GM18502 (cell line): ENCODE measurements around the gene AKT1S1.

Source experiments
- ATAC-seq: cut with Tn5 transposase; IDR thresholded peaks from one replicate; pipeline ENCODE4 v1.9.1; 2021; ENCODE audit warnings: mild to moderate bottlenecking; ENCODE audit not compliant: unreplicated experiment, poor library complexity

AKT1S1 gene

DNA sequence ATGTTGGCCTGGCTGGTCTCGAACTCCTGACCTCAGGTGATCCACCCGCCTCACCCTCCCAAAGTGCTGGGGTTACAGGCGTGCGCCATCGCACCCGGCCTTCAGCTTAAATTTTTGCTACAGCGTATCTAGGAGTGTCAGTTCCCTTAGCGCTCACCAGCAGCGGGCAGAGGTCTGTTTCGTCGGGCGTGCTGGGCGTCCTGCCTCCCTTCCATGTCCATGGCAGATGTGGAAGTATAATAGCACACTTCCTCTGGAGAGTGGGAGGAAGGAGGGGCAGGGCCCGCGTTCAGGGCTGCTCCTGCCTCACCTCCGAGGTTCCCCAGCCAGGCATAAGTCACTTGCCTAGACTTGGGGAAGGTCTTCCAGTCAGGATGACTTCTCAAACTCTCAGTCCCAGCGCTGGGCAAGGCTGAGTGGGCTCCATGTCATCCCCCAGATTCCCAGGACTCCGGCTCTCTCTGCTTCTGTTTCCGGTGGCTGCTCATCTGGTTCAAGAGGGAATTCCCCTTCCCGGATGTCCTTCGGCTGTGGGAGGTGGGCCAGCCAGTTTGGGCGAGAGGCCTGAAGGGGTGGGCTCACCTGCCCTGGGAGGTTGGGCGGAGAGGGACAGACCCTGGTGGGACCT lies 10.0 kb upstream of the AKT1S1 start:
- ATAC-seq, result no peak

DNA sequence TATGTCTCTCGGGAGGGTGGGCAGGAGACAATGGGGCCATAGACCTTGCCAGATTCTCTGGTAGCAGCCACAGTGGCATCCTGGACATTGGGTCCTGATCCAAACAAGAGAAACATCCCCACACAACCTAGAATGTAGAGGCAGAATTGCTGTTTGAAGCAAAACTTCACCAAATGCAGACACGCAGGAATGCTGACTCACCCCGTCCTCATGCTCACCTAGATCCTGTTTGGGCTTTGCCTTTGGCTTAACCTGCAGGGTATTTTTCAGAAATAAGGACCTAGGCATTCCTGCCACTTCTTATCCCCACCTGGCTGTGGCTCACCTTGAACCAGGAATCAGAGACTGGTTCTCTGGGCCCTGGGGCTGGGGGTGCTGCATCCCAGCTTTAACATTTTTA lies 7.6 kb upstream of the AKT1S1 start:
- no peak for ATAC-seq

DNA sequence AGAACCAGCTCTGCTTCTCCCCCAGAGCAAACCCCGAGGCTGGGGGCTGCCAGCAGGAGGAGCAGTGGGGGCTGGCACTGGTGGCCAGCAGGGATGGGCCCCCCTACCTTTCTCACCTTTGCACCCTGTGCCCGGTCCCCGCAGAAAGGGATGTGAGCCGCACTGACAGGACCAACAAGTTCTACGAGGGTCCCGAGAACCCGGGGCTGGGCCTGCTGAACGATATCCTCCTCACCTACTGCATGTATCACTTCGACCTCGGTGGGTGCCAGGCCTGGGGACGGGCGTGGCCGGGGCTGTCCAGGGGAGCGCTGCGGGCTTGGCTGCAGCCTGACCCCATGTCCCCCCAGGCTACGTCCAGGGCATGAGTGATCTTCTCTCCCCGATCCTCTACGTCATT lies 7.0 kb upstream of the AKT1S1 start:
- no peak for ATAC-seq

DNA sequence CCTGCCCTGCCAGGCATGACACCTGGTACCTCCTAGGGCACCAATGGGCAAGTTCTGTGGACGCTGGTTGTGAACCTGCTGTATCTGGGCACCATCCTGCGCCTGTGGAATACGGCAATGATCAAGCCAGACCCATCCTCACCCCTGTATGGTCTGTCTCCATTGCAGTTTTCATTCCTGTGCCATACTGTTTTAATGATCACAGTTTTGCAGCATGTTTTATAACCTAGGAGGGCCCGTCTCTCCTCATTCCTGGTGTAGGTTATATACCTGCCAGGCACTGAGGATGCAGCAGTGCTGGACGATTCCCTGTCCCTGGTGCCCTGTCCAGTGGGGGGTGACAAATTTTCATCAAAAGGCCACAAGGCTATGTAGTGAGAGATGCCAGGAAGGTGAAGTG lies 5.9 kb upstream of the AKT1S1 start:
- no peak for ATAC-seq

DNA sequence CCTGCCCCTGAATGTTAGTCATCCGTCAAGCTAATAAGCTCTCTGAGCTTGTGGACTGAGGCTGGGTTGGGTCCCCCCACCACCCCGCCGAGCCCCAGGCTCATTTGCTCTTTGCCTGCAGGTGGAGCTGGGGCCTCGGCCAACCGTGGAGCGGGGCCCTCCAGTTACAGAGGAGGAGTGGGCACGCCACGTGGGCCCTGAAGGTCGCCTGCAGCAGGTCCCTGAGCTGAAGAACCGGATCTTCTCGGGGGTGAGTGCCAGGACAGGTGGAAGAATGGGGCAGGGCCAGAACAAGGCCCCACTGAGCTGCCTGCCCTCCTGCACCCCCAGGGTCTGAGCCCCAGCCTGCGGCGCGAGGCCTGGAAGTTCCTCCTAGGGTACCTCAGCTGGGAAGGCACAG lies 5.5 kb upstream of the AKT1S1 start:
- no peak for ATAC-seq

DNA sequence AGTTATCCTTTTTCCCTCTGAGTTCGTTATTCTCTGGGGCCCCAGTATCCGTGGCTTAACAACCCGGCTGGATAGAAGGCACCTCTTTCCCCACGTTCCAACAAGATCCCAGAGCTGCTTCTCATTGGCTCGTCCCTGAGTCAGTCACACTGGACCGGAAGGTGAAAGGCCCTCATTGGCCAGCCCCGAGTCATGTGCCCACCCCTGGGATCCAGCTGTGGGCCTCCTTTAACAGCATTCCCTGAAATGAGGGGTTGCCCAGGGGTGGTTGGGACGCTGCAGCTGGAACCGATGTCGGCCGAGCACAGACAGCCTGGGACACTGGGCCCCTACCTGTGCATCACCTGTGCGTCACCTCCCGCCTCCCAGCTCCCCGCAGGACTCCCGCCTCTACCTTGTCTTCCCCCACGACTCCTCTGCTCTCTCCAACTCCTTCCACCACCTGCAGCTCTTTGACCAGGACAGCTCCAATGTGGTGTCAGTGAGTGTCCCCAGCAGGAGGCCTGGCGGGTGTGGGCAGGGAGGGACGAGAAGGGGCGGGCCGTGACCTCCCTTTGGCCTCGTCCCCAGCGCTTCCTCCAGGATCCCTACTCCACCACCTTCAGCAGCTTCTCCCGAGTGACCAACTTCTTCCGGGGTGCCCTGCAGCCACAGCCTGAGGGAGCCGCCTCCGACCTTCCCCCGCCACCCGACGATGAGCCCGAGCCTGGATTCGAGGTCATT lies 4.7 kb upstream of the AKT1S1 start:
- ATAC-seq, result no peak

DNA sequence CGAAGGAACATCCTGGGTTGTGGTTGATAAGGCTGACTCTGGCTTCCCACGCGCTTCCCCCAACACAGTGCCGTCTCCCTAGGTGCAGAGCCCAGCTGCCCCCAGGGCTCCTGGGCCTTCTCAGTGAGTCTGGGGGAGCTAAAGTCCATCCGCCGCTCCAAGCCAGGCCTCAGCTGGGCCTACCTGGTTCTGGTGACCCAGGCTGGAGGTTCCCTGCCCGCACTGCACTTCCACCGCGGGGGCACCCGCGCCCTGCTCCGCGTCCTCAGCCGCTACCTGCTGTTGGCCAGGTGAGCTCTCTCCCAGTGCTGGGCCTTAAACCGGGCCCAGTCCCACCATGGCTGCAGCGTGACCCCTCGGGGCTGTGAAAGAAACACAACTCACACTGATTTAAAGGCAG lies 4.0 kb upstream of the AKT1S1 start:
- no peak for ATAC-seq

DNA sequence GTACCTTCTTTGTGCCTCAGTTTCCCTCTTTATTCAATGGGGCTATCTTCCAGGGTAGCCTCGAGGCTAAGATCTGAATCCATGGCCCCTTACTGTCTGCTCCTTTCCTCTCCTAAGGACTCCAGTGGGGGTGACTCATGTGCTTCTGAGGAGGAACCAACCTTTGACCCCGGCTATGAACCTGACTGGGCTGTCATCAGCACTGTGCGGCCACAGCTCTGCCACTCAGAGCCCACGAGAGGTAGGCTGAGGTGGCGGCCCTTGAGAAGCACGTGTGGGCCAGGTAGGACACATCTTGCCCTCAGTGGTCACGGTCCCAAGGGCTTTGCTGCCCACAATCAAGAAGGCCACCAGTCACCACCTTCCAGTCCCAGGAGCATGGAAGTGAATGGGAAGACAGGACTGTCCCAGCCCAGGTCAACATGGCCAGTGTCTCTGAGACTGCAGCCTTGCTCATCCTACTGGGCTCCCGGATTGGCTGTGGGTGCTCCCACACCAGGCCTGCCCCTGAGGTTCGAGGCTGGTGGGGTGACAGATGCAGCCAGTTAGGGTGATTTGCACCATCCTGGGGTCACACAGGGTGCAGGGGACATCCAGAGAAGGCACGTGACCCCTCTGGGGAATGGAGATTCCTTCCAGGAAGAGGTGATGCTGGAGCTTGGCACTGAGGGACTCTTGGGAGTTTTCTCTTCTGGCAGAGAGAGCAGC lies 3.2 kb upstream of the AKT1S1 start:
- ATAC-seq, result no peak

DNA sequence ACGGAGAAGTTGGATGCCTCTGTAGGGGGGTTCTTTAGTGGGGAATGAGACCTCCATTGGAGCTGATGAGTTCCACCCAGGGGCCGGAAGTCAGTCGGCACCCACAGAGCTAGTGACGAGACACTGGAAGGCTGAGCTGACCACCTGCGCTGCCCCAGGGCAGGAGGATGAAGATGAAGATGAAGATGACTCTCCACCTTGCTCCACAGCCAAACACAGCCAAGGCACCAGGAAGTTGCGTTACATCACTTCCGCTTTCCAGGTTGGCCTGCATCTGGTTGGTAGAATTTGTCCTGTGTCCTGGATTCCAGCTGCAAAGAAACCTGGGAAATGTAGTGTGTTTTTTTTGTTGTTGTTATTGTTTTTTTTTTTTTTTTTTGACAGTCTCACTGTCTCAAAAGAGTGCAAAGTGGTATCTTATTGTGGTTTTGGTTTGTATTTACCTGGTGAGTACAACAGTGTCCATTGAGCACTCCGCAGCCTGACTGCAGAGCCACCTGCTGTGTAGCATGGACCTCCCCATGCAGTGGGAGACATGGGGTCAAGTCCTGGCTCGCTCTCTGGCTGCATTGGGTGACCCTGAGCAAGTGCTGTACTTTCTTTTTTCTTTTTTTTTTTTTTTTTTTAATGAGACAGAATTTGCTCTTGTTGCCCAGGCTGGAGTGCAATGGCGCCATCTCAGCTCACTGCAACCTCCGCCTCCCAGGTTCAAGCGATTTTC lies 2.2 kb upstream of the AKT1S1 start:
- no peak for ATAC-seq

DNA sequence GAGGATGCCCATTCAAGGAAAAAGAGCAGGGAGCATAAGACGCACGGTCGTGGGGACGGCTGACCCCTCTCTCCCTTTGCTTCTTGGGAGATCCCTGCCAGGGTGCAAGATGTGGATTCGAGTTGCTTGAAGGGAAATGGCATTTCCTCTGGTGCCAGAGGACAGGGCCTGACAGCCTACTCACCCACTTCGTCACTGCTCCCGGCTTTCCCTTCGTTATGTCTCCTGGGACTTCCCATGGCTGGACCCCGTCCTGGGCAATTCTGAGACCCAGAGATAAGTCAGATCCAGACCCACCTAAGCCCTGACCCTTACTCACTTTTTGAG lies 1.6 kb upstream of the AKT1S1 start:
- no peak for ATAC-seq

DNA sequence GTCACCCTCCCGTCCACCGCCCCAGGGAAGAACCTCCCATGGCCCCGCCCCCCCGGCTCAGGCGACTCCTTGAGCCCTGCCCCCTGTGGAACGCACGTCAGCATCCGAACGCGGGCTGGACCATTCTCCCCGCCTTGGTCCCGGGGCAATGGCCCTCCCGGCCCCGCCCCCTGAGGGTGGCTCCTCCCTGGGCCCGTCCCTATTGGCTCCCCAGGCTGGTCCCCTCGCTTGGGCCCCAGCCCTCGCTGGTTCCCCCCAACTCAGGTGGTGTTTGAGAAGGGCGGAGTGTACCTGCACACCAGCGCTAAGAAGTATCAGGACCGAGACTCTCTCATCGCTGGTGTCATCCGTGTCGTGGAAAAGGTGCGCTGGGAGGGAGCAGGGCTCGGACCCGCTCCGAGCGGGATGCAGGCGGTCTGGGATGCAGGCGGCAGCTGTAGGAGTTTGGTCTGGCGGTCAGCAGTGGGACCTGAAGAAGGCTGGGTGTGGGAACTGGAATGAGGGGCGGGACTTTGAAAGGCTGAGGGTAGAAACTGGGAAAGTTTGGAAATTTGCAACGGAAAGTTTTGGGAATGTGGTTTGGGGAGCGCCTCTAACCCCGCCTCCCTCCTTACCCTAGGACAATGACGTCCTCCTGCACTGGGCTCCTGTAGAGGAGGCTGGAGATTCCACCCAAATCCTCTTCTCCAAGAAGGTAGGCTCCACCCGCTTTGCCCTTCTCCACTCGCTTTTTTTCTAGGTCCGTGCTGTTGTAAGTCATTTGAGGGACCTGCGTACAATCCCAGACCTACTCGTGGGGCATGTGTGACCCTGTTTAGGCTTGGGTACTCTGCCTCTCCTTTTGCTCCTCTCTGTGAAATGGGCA lies 956 bp upstream of the AKT1S1 start:
- peak; percentile 48 for ATAC-seq

DNA sequence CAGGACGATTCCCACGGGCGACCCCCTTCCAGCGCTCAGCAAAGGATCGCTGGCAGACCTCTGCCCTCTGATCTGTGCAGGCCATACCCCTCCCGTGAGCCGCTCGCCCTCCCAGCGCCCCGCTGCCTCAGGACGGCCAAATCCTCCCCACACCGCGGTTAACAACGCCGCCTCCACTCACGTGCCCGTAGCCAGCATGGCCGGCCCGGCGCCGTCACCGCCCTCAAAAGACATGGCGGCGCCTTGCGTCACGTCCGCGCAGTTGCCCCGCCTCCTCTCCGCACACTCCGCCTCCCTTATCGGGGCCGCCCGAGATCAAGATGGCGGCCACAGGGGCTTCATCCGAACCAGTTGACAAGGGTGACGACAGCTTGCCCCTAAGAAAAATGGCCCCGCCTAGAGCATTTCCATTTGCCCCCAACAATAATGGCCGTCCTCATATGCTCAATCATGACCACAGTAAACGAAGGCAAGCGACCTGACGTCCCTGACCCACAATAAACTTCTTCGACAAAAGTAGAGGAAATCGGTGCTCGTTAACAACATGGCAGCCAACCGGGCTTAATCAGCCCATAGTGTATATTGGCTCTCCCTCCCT lies 634 bp downstream of the AKT1S1 start:
- peak; percentile 55 for ATAC-seq

DNA sequence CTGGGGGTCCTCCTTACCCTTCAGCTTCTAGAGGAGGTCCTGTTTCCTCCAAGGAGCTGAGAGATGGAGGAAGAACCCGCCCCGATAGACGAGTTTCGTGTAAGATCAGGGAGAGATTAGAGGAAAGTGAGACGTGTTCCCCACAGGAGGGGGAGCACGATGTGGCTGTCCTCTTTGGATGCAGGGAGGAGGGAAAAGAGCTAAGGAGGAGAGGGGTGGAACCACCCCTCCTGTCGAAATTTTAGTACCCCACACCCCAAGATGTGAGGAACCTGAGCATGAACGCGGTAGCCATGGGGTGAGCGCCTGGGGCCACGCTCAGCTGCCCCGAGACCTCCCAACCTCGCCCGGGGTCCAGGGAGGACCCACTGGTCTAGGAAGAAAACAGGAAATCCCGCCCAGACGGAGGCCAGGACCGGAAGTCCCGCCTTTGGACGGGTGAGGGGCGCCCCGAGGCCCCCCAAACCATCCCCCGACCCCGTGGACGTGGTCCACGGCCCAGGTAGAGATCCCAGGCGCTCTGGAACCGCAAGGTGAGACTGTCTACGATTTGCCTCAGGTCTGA lies 1.2 kb downstream of the AKT1S1 start:
- no peak for ATAC-seq

DNA sequence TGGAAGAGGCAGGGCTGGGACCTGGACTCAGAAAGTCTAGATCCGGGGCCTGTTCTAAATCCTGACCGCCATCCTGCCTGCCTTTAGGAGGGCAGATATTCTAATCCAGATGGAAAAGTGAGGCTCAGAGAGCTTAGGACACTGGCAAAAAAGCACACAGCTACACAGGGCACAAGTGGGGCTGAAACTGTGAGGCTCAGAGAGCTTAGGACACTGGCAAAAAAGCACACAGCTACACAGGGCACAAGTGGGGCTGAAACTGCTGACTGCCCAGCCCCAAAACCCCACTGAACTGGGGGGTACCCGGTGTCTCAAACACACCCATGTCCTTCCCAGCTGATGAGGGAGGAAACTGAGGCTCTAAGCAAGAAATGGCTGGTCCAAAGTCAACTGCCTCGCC lies 2.0 kb downstream of the AKT1S1 start:
- no peak for ATAC-seq

DNA sequence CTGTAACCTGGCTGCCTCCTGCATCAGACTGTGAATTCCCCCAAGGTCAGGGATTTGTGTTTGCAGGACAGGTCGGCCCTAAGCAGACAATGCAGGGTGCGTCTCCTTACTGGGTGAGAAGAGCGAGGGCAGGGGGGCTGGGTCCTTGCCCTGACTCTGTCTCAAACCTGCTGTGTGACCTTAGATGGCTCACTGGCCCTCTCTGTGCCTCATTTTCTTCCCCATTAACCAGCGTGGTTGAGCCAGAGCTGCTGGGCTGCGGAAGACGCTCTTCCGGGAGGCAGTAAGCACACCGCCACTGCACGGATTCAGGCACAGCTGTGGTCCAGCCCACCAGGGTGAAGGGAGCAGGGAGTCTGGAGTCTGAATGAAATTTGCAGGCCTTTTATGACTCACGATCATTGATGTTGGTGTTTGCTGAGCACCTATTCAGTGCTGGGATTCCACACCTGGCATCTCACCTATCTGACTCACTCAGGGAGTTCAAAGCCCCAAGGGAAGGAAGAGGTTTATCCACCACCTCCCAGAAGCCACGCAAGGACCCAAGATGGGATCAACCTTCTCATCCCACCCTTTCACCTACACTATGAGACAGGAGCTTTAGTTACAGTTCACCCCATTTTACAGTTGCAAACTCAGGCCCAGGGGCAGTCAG lies 2.5 kb downstream of the AKT1S1 start:
- no peak for ATAC-seq

DNA sequence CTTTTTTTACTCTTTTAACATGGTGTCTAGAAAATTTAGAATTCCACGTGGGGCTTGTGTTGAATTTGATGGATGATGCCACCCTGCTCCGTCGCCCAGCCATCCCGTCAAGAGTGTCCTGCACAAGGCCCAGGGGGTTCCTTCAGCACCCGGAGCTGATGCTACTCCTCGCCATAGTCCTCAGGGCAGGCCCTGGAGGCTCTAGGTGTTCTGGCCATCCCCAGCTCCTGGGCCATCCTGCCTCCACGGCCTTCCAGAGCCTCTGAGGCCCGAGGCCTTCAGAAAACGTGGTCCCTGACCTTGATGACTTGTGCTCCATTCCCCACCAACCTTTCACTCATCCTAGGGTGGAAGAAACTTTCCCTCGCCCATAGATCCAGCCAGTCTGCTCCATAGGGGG lies 3.3 kb downstream of the AKT1S1 start:
- no peak for ATAC-seq

DNA sequence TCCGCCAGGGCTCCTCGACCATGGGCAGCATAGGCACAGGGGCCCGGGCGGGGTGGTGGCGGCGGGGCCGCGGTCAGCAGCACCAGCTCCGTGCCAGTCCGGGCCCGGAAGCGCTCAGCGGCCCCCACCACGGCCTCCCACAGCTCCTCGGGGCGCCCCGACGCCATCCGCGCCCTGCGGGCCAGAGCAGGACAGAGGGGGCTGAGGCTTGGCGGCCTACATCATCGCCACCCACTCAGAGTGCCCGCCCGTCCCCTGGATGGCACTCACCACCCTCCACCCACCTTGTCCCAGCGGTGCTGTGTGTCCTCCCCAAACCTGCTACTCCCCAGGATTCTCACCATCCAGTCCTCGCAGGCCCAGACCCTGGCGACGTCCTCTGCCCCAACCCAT lies 4.0 kb downstream of the AKT1S1 start:
- no peak for ATAC-seq

DNA sequence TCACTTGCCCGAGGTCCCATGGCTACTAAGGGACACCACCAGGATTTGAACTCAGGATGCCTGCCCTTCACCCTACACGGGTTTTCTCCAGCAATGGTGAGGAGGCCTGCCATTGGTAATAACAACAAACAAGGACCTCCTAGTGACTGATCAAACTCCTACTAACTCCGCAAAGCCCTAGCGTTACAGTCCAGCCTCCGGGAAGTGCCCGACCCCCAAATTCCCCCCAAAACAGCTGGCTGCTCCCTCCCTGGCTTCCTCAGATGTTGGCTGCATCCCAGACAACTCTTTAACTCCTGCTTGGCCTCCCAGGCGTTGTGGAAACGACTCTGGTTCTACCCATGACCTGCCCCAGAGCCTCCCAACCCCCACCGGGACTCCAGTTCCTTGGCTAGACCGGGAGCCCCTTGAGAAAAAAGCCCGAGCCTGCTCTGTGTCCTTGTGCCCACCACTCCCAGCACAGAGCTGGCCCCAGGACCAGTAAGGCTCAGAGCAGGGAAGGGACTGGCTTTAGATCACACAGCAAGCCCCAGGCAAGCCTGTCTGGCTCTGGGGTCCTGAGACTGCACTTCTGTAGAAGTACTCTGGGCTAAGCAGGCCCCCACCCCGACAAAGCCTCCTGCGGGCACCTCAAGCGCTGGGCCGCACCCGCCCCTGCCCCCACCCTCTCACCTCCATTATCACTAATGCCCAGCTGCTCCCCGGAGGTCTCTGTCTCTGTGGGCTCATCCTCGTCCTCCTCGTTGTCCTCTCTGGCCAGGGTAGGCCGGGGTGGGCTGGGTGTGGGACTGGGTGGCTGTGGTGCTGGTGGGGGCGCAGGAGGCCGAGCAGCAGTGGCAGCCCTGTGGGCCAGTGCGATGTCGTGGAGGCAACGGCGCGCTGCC lies 4.7 kb downstream of the AKT1S1 start:
- no peak for ATAC-seq
